Thoracic aorta (tissue), 2 donors: ENCODE measurements around the gene NAT9. TPM values are rescaled to one million over a fixed set of nuclear protein-coding genes. Genes with fewer than 3 reads are reported as not detected.

Experiments used
- ATAC-seq: fragments of 150-250 bp; one replicate; pipeline ENCODE4 v1.8.0; 2017; ENCODE audit warnings: low read depth; ENCODE audit not compliant: insufficient number of reproducible peaks, low FRiP score
- DNase-seq: peaks from one replicate; pipeline ENCODE4 v3.0.0-alpha.2; 2020; ENCODE audit warnings: low spot score
- H3K27ac ChIP-seq, 2 donors: fragments of 200-600 bp; sonication (generic); 1 replicate in 1 of 2; 2 replicates in 1 of 2; pipeline ENCODE4 v1.5.1; 2016; ENCODE audit warnings: mild to moderate bottlenecking in 2 of 2, moderate library complexity in 2 of 2
- H3K27me3 ChIP-seq: fragments of 200-600 bp; sonication (generic); replicated peaks from 2 replicates; pipeline ENCODE4 v1.6.0; 2016; ENCODE audit warnings: mild to moderate bottlenecking; ENCODE audit not compliant: insufficient read depth
- H3K36me3 ChIP-seq: fragments of 200-600 bp; sonication (generic); one replicate; pipeline ENCODE4 v1.5.1; 2016
- H3K4me1 ChIP-seq, 2 donors: fragments of 200-600 bp; sonication (generic); 1 replicate in 1 of 2; 2 replicates in 1 of 2; pipeline versions ENCODE4 v1.5.1 to v1.6.0; 2016; ENCODE audit warnings: low read depth in 2 of 2, mild to moderate bottlenecking in 1 of 2; ENCODE audit not compliant: control insufficient read depth in 1 of 2
- H3K4me3 ChIP-seq: fragments of 200-600 bp; sonication (generic); 2 replicates; pipeline ENCODE4 v1.5.1; 2016; ENCODE audit warnings: mild to moderate bottlenecking
- H3K9me3 ChIP-seq: fragments of 200-600 bp; sonication (generic); 2 replicates; pipeline ENCODE4 v1.5.1; 2016
- total RNA-seq, 2 donors: library from RNA; depleted of rRNA; stranded (reverse); fragments of >200 nt; gene quantifications; one replicate each; pipeline versions ENCODE4 v1.1.0 to v1.2.3, GENCODE V29; 2016
- TF ChIP-seq, protein P1 (sequence below): fragments of 200-600 bp; sonication (generic); IDR thresholded peaks from one replicate; pipeline ENCODE4 v1.5.1; 2019; ENCODE audit warnings: antibody characterized with exemption

Gene NAT9
- total RNA-seq, 2 donors from 2014 or later = 37.1 to 39.4 TPM

DNA sequence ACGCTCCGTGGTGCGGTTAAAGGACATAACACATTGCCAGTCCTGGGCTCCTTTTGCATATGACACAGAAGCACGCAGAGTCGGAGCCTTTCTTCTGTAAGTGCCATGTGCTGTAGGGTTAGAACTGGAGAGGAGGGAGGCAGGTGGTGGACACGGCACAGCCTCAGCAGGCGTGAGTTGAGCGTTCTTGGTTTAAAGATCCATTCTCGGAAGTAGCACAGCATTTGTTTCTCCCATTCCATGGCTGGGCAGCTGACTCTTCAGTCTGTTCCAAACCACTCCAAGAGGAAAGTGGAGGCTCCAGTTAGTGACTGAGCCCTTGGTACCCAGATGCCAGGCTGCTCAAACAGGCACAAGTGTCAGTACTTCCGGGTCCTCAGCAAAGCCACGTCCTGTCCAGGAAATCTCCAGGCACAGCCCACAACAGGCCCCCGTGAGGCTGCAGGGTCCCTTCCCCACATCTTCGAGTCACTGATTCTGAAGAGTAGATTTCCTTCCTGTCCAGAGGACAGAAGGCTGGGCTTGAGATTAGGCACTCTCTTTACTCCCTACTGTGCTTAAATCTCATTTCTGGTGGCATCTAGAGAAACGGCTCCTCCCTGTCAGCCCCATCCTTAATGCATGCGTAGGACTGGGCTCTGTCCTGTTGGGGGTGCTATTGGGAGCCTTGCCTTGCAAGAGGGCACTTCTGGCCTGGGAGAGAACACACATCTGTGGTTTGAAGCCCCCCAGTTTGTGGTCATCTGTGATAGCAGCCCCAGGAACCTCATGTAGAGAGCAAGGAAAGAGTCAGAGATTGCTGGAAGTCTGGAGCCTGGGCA lies 39.6 kb upstream of the NAT9 start:
- ATAC-seq = no peak
- no peaks in the 10 kb centered on the region for H3K27me3 ChIP-seq
- peaks cover 0 to 13% of the 10 kb centered on the region in 2 donors for H3K4me1 ChIP-seq
- DNase-seq = no peak
- H3K9me3 ChIP-seq = no peaks in the 10 kb centered on the region
- no peak overlapping the region for H3K4me3 ChIP-seq
- TF ChIP-seq, protein P1, sequence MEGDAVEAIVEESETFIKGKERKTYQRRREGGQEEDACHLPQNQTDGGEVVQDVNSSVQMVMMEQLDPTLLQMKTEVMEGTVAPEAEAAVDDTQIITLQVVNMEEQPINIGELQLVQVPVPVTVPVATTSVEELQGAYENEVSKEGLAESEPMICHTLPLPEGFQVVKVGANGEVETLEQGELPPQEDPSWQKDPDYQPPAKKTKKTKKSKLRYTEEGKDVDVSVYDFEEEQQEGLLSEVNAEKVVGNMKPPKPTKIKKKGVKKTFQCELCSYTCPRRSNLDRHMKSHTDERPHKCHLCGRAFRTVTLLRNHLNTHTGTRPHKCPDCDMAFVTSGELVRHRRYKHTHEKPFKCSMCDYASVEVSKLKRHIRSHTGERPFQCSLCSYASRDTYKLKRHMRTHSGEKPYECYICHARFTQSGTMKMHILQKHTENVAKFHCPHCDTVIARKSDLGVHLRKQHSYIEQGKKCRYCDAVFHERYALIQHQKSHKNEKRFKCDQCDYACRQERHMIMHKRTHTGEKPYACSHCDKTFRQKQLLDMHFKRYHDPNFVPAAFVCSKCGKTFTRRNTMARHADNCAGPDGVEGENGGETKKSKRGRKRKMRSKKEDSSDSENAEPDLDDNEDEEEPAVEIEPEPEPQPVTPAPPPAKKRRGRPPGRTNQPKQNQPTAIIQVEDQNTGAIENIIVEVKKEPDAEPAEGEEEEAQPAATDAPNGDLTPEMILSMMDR = no peak
- H3K36me3 ChIP-seq = peaks cover 12% of the 10 kb centered on the region
- no peak overlapping the region for H3K27ac ChIP-seq

DNA sequence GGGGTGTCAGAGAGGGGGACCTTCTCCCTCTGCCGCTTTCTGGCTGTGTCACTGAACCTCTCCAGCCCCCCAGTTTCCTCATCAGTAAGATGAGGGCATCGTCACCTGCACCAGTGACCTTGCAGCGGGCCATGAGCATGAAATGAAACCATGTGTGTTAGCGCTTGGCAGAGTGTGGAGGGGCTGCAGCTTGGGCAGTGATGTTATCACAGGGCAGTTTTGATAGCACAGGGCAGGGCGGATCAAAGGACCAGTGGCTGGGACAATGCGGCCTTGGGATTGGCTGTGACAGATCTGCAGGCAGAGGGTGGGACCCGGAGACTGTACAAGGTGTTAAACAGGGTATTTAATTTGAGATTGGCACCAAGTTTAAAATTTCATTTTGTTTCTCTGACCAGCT lies 38.9 kb upstream of the NAT9 start:
- Histone ChIP-seq H3K4me1 (peaks cover 0 to 13% of the 10 kb centered on the region in 2 donors), H3K9me3 (no peaks in the 10 kb centered on the region), H3K36me3 (peaks cover 6% of the 10 kb centered on the region), H3K27me3 (no peaks in the 10 kb centered on the region), H3K4me3 (no peak overlapping the region), H3K27ac (no peak overlapping the region)
- DNase-seq (no peak), ATAC-seq (no peak)
- TF ChIP-seq, protein P1 = no peak

DNA sequence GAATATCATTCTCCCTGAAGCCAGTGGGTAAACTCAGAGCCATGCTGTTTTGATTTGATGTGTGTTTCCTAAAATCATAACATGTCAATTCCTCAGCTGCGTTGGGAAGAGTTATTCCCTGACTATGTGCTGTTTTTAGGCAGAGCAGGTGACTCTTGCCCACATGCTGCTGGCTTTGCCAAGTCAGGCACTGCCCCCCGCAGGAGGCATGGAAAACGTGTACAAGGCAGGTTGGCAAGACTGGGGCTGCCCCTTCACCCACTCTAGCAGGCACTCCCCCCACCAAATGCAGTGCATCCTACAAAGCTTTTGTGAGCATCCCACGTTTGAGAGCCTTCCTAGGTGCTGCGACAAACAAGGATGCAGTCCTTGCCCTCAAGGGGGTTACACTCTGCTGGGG lies 38.3 kb upstream of the NAT9 start:
- TF ChIP-seq, protein P1 = no peak
- no peak for ATAC-seq
- Histone ChIP-seq H3K27ac (no peak overlapping the region), H3K9me3 (no peaks in the 10 kb centered on the region), H3K4me3 (no peak overlapping the region), H3K27me3 (no peaks in the 10 kb centered on the region), H3K4me1 (peaks cover 0 to 13% of the 10 kb centered on the region in 2 donors), H3K36me3 (no peaks in the 10 kb centered on the region)
- no peak for DNase-seq

DNA sequence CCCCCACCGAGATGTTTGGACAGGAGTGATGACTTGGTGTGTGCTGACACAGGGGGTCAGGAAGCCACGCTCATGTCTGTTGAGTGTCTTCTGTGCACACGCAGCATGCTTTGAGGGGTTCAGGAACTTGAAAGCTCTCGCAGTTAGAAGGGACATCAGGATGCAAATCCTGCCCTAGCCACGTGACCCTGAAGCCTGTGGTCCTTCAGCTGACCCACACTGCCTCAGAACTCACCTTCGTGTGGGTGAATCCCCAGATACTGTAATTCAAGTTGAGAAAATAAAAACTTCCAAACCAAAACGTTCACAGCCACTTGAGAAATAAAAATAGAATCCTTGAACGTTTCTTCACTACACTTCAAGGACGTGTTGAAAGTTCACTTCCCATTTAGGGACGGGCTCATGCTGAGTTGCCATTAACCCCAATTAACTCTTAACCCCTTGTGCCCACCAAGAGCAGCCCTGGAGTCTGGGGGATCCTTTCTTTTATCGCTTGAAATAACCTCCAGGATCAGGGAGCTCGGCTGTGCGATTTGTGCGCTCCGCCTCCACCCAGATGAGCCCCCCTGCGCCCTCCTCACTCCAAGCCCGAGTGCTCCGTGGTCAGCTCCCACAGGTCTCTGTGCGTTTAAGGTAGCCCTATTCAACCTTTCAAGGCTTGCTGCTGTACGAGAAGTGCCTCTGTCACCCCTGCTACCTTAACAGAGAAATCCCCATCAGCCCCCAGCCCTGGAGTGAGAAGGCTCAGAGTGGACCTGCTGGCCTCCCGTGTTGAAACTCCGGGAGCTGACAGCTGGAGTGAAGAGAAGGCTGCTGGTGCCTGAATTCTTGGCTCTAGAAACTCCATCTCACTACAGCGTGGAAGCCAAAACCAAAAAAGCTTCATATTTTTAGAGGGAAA lies 36.2 kb upstream of the NAT9 start:
- TF ChIP-seq, protein P1 = no peak
- DNase-seq = no peak
- no peaks in the 10 kb centered on the region for H3K36me3 ChIP-seq
- H3K4me1 ChIP-seq = peaks cover 0 to 13% of the 10 kb centered on the region in 2 donors
- no peaks in the 10 kb centered on the region for H3K9me3 ChIP-seq
- ATAC-seq = no peak
- H3K27me3 ChIP-seq = no peaks in the 10 kb centered on the region
- no peak overlapping the region for H3K27ac ChIP-seq
- H3K4me3 ChIP-seq = no peak overlapping the region
